ENCODE measurements around the gene UBASH3A. TPM values are rescaled to one million over a fixed set of nuclear protein-coding genes. Genes with fewer than 3 reads are reported as not detected.

Gene UBASH3A
- total RNA-seq, 2 donors from 2014 or later: 0.93 to 1.5 TPM

- Histone ChIP-seq H3K9ac (ENCODE audit: low read depth in 2 of 2, low read length in 2 of 2) (no peak overlapping the region), H3K4me1 (no peaks in the 10 kb centered on the region), H3K27me3 (no peaks in the 10 kb centered on the region), H3K9me3 (no peaks in the 10 kb centered on the region), H3K27ac (no peak overlapping the region), H3K36me3 (no peaks in the 10 kb centered on the region), H3K4me3 (no peak overlapping the region)
- no peak for DNase-seq
- TF ChIP-seq, protein P1, sequence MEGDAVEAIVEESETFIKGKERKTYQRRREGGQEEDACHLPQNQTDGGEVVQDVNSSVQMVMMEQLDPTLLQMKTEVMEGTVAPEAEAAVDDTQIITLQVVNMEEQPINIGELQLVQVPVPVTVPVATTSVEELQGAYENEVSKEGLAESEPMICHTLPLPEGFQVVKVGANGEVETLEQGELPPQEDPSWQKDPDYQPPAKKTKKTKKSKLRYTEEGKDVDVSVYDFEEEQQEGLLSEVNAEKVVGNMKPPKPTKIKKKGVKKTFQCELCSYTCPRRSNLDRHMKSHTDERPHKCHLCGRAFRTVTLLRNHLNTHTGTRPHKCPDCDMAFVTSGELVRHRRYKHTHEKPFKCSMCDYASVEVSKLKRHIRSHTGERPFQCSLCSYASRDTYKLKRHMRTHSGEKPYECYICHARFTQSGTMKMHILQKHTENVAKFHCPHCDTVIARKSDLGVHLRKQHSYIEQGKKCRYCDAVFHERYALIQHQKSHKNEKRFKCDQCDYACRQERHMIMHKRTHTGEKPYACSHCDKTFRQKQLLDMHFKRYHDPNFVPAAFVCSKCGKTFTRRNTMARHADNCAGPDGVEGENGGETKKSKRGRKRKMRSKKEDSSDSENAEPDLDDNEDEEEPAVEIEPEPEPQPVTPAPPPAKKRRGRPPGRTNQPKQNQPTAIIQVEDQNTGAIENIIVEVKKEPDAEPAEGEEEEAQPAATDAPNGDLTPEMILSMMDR (IDR thresholded peaks at IDR 0.05): no peak
- intact Hi-C loops (cut with DNase I): no loop called here
Measured at GRCh38 chr21:42364304-42364865, 39.3 kb upstream of the UBASH3A start.

GRCh38 chr21:42365770-42366169, 37.9 kb upstream of the UBASH3A start:
- no peak overlapping the region for H3K4me3 ChIP-seq
- no peak overlapping the region for H3K27ac ChIP-seq
- H3K27me3 ChIP-seq: no peaks in the 10 kb centered on the region
- no peaks in the 10 kb centered on the region for H3K9me3 ChIP-seq
- TF ChIP-seq, protein P1 (IDR thresholded peaks at IDR 0.05): no peak
- no peak overlapping the region for H3K9ac ChIP-seq (ENCODE audit: low read depth in 2 of 2, low read length in 2 of 2)
- H3K36me3 ChIP-seq: no peaks in the 10 kb centered on the region
- intact Hi-C loops (cut with DNase I): no loop called here
- H3K4me1 ChIP-seq: no peaks in the 10 kb centered on the region
- no peak for DNase-seq

DNA sequence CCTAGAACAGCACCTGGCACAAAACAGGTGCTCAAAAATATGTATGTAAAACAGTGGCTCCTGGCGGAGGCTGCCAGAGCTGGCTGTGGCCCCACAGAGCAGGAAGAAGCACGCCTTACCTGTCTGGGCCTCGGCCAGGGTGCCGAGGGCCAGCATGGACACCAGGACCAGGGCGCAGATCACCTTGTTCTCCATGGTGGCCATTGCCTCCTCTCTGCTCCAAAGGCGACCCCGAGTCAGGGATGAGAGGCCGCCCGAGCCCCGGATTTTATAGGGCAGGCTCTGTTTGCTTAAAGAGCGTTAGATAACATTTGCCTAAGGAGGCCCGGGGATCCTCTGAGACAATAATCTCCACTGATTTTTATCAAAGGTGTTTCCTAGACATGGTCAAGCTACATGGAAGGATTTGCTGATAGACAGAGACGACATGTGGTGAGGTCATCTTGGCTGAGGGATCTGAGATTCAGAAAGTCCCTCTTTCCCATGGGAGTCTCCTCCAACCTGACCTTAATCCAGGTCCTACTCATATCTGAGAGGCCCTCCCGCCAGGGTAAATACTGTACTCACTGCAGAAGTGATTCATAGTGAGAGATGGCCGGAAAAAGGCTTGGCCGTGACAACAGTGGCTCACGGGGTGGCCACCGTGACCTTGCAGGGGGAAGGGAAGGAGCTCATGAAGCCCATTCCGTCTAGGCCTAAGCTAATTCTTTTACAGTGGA, 37.3 kb upstream of the UBASH3A start, which contains the start of gene TFF1:
Gene TFF1, minus strand, starts transcription at position 244 of the 719 bp plus-strand sequence. Its CDS starts 40 bp downstream, at position 204.
- DNase-seq: peak; percentile 79
- Histone ChIP-seq H3K4me1 (no peaks in the 10 kb centered on the region), H3K36me3 (no peaks in the 10 kb centered on the region), H3K9ac (ENCODE audit: low read depth in 2 of 2, low read length in 2 of 2) (no peak within 1 kb of the TSS), H3K27ac (peak within 1 kb of the TSS; percentile 56), H3K27me3 (no peaks in the 10 kb centered on the region), H3K9me3 (no peaks in the 10 kb centered on the region), H3K4me3 (no peak within 1 kb of the TSS)
- TF ChIP-seq, protein P1 (IDR thresholded peaks at IDR 0.05): no peak
- intact Hi-C loops (cut with DNase I): no loop called here

DNA sequence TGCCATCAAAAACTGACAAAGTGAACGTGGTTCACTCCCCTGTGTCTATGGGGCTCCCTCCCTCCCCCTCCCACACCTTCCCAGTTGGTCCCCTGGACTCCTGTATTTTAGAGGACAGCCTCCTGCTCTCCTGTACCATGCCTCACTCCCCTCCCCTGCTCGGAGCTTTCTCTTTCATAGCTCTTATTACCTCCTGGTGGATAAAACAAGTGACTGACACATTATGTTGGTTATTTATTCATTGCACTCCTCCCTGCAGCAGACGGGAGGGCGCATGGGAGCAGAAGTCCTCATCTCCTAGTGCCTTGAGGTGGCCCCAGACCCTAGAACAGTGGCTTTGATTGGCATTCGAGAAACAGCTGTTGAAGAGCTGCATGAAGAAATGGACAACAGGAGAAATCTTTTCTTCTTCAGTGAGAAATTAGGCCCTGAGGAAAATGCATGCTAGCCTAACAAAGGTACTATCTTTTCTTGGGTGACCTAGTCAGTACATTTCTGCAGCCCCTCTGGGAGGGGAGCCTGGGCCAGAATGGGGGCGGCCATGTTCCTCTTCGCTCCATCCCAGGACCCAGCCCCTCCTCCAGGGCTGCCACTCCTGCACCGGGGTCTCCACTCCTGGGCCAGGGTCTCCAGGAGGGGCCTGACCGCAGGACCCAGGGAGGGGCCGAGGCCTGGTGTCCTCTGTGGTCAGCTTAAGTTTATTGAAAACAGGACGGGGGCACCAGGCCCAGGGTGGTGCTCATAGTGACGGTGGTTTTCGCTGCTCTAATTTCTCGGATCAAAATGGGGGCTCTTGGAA, 36.1 kb upstream of the UBASH3A start:
- DNase-seq: no peak
- Histone ChIP-seq H3K27me3 (no peaks in the 10 kb centered on the region), H3K36me3 (no peaks in the 10 kb centered on the region), H3K9me3 (no peaks in the 10 kb centered on the region), H3K4me1 (no peaks in the 10 kb centered on the region), H3K27ac (peak overlapping the region; percentile 56), H3K4me3 (no peak overlapping the region), H3K9ac (ENCODE audit: low read depth in 2 of 2, low read length in 2 of 2) (no peak overlapping the region)
- TF ChIP-seq, protein P1 (IDR thresholded peaks at IDR 0.05): no peak
- intact Hi-C loops (cut with DNase I): no loop called here

DNA sequence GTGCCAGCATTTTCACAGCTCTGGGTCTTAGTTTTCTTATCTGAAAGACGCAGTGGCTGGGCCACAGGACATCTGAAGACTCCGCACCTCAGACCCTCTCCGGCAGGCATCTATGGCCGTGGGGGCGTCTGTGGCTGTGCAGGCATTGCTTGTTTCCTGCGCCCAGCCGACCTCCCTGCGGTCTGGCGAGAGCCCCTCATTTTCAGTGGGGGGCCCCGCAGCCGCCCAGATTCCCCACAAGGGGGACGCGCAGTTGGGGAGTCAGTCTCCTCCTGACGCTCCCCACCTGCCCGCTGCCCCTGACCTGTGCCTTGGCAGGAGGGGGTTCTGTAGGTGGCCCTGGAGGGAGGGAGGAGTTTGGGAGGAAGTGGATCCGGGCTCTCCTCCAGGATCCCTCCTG, 33.9 kb upstream of the UBASH3A start:
- Histone ChIP-seq H3K4me3 (no peak overlapping the region), H3K27me3 (no peaks in the 10 kb centered on the region), H3K27ac (no peak overlapping the region), H3K9ac (ENCODE audit: low read depth in 2 of 2, low read length in 2 of 2) (no peak overlapping the region), H3K36me3 (no peaks in the 10 kb centered on the region), H3K4me1 (no peaks in the 10 kb centered on the region), H3K9me3 (no peaks in the 10 kb centered on the region)
- intact Hi-C loops (cut with DNase I): no loop called here
- no peak for DNase-seq
- TF ChIP-seq, protein P1 (IDR thresholded peaks at IDR 0.05): no peak
